Central memory CD8-positive, alpha-beta T cell (primary cell): Measurements from ENCODE around the gene SMURF1.

ENCODE experiments used
- ATAC-seq: fragments of 150-1000 bp; cut with Tn5 transposase; replicated peaks from 2 replicates; pipeline ENCODE4 v1.10.0; 2022; ENCODE audit warnings: mild to moderate bottlenecking, moderate FRiP score, moderate number of reproducible peaks; ENCODE audit not compliant: poor library complexity, severe bottlenecking; ENCODE audit errors: extremely low read depth
- DNase-seq, 2 donors: peaks; one replicate each; pipeline ENCODE4 v3.0.0; 2021; ENCODE audit warnings: low spot score in 2 of 2
- H3K27ac Mint-ChIP-seq: one replicate; pipeline ENCODE4 v1.8.0; 2022; ENCODE audit warnings: low read depth, mild to moderate bottlenecking, moderate library complexity, mixed read lengths
- H3K27me3 Mint-ChIP-seq: one replicate; pipeline ENCODE4 v1.8.0; 2022; ENCODE audit warnings: mixed read lengths
- H3K36me3 Mint-ChIP-seq: one replicate; pipeline ENCODE4 v1.8.0; 2022; ENCODE audit warnings: mild to moderate bottlenecking, moderate library complexity, mixed read lengths; ENCODE audit not compliant: insufficient read depth
- H3K4me1 Mint-ChIP-seq: one replicate; pipeline ENCODE4 v1.8.0; 2022; ENCODE audit warnings: mixed read lengths
- H3K4me3 Mint-ChIP-seq: one replicate; pipeline ENCODE4 v1.8.0; 2022; ENCODE audit warnings: mild to moderate bottlenecking, moderate library complexity, mixed read lengths
- H3K9me3 Mint-ChIP-seq: one replicate; pipeline ENCODE4 v1.8.0; 2022; ENCODE audit warnings: mixed read lengths

Gene SMURF1

GRCh38 chr7:99098286-99098823, 45.6 kb downstream of the SMURF1 start:
- H3K27me3 Mint-ChIP-seq, result no peaks in the 10 kb centered on the region
- peaks cover 39% of the 10 kb centered on the region for H3K4me1 Mint-ChIP-seq
- DNase-seq, result no peak
- H3K4me3 Mint-ChIP-seq, result no peak overlapping the region
- ATAC-seq, result no peak
- peaks cover 8% of the 10 kb centered on the region for H3K36me3 Mint-ChIP-seq
- H3K9me3 Mint-ChIP-seq, result no peaks in the 10 kb centered on the region
- H3K27ac Mint-ChIP-seq, result no peak overlapping the region

DNA sequence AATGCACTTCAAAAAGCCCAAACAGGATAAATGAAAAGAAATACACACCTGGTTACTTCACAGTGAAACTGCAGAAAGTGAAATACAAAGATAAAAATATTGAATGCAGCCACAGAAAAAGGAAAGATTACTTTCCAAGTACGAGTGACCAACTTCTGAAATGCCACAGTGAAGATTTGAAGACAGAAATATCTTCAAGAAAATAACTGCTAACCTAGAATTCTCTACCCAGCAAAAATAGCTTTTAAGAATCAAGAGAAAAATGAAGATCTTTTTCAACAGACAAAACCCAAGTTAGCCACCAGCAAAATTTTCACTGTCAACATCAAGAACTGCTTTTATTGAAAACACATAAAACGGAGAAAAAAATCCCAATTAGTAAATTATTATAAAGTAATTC, 46.2 kb downstream of the SMURF1 start:
- DNase-seq (no peak), ATAC-seq (no peak)
- Mint-ChIP-seq H3K27ac (no peak overlapping the region), H3K36me3 (peaks cover 8% of the 10 kb centered on the region), H3K27me3 (no peaks in the 10 kb centered on the region), H3K9me3 (no peaks in the 10 kb centered on the region), H3K4me1 (peaks cover 39% of the 10 kb centered on the region), H3K4me3 (no peak overlapping the region)

- ATAC-seq, result no peak
- H3K27ac Mint-ChIP-seq, result no peak overlapping the region
Measured at GRCh38 chr7:99096124-99096887, 47.6 kb downstream of the SMURF1 start.

DNA sequence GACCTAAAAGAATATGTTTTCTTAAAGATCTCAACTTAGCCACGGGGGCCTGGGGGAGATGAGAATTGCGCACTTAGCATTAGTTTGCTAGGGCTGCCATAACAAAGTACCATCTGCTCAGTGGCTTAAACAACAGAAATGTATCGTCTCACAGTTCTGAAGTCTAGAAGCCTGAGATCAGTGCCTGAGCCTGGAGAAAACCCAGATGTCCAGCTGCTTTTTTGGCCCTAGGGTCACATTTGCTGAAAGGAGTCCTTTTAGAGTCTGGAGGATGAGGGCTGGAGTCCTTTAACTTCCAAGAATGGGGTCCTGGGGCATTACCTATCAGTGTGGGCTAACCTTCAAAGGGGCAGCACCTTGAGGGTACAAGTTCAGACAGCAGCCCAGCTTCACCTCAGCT, 48.2 kb downstream of the SMURF1 start:
- H3K4me1 Mint-ChIP-seq, result peaks cover 51% of the 10 kb centered on the region
- H3K9me3 Mint-ChIP-seq, result no peaks in the 10 kb centered on the region
- H3K4me3 Mint-ChIP-seq, result no peak overlapping the region
- H3K27ac Mint-ChIP-seq, result no peak overlapping the region
- no peak for ATAC-seq
- DNase-seq, result no peak
- peaks cover 6% of the 10 kb centered on the region for H3K36me3 Mint-ChIP-seq
- H3K27me3 Mint-ChIP-seq, result no peaks in the 10 kb centered on the region

More at GRCh38 chr7:99096124-99096887, 47.6 kb downstream of the SMURF1 start:
- peaks cover 50% of the 10 kb centered on the region for H3K4me1 Mint-ChIP-seq
- no peaks in the 10 kb centered on the region for H3K9me3 Mint-ChIP-seq
- no peaks in the 10 kb centered on the region for H3K27me3 Mint-ChIP-seq
- H3K4me3 Mint-ChIP-seq, result no peak overlapping the region
- H3K36me3 Mint-ChIP-seq, result peaks cover 6% of the 10 kb centered on the region
- DNase-seq, result no peak

- ATAC-seq, result no peak
- DNase-seq, result no peak
- Mint-ChIP-seq H3K27ac (no peak overlapping the region), H3K4me3 (no peak overlapping the region), H3K27me3 (no peaks in the 10 kb centered on the region), H3K9me3 (no peaks in the 10 kb centered on the region), H3K4me1 (peaks cover 59% of the 10 kb centered on the region), H3K36me3 (peaks cover 3% of the 10 kb centered on the region)
Measured at GRCh38 chr7:99094401-99094800, 49.5 kb downstream of the SMURF1 start.

GRCh38 chr7:99092064-99092720, 51.7 kb downstream of the SMURF1 start:
- Mint-ChIP-seq H3K4me1 (peaks cover 47% of the 10 kb centered on the region), H3K27me3 (no peaks in the 10 kb centered on the region), H3K36me3 (peaks cover 4% of the 10 kb centered on the region), H3K27ac (no peak overlapping the region), H3K9me3 (no peaks in the 10 kb centered on the region), H3K4me3 (no peak overlapping the region)
- ATAC-seq (no peak), DNase-seq (no peak)

DNA sequence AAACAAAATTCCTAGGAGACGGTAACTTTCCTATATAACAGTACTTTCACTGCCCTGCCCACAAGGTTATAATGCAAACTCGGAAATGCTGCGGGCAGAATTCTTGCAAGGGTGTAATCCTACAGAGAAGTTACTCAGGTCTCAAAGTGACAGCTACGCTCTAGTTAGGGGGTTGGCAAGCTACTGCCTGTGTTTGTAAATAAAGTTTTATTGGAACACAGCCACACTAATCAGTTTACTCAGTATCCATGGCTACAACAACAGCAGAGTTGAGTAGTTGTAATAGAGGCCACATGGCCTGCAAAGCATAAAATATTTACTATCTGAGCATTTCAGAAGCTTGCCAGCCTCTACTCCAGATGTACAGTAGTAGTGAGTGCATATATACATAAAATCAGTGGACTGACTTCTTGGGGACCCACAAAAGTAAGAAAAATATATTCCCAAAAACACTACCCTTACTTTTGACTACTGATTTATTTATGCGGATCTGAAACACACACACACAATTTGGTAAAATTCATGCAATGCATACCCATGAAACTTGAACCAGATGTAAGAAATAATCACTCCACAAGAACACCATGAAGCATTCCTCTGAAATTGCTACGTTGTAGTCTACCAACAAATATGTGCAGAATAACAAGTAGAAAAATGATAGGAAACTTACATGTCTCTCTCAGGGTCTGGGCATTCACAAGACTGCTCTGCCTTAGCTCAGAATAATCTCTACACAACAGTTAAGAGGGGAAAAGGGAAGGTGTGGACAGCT, 53.0 kb downstream of the SMURF1 start:
- Mint-ChIP-seq H3K27ac (no peak overlapping the region), H3K36me3 (peaks cover 5% of the 10 kb centered on the region), H3K4me1 (peaks cover 36% of the 10 kb centered on the region), H3K9me3 (no peaks in the 10 kb centered on the region), H3K27me3 (no peaks in the 10 kb centered on the region), H3K4me3 (no peak overlapping the region)
- DNase-seq (no peak), ATAC-seq (no peak)

GRCh38 chr7:99089914-99090629, 53.8 kb downstream of the SMURF1 start:
- Mint-ChIP-seq H3K27ac (no peak overlapping the region), H3K4me3 (no peak overlapping the region), H3K4me1 (peaks cover 36% of the 10 kb centered on the region), H3K27me3 (no peaks in the 10 kb centered on the region), H3K36me3 (peaks cover 6% of the 10 kb centered on the region), H3K9me3 (no peaks in the 10 kb centered on the region)
- no peak for DNase-seq
- no peak for ATAC-seq

DNA sequence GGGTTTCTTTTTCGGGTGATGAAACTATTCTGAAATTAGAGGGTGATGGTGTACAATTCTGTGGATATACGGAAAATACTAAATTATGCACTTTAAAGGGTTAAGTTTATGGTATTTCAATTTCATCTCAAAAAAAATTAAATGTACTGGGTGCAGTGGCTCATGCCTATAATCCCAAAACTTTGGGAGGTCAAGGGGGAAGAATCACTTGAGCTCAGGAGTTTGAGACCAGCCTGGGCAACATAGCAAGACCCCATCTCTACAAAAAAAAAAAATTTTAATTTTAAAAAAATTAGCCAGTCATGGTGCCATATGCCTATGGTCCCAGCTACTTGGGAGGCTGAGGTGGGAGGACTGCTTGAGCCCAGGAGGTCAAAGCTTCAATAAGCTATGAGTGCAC, 57.0 kb downstream of the SMURF1 start:
- Mint-ChIP-seq H3K9me3 (no peaks in the 10 kb centered on the region), H3K36me3 (peaks cover 9% of the 10 kb centered on the region), H3K4me3 (no peak overlapping the region), H3K27ac (no peak overlapping the region), H3K27me3 (no peaks in the 10 kb centered on the region), H3K4me1 (peaks cover 34% of the 10 kb centered on the region)
- no peak for DNase-seq
- ATAC-seq, result no peak

- H3K4me1 Mint-ChIP-seq, result peaks cover 30% of the 10 kb centered on the region
- H3K9me3 Mint-ChIP-seq, result no peaks in the 10 kb centered on the region
- no peak overlapping the region for H3K27ac Mint-ChIP-seq
- DNase-seq (no peak), ATAC-seq (no peak)
- no peaks in the 10 kb centered on the region for H3K27me3 Mint-ChIP-seq
- H3K4me3 Mint-ChIP-seq, result no peak overlapping the region
- H3K36me3 Mint-ChIP-seq, result peaks cover 9% of the 10 kb centered on the region
Measured at GRCh38 chr7:99086532-99086931, 57.4 kb downstream of the SMURF1 start.

DNA sequence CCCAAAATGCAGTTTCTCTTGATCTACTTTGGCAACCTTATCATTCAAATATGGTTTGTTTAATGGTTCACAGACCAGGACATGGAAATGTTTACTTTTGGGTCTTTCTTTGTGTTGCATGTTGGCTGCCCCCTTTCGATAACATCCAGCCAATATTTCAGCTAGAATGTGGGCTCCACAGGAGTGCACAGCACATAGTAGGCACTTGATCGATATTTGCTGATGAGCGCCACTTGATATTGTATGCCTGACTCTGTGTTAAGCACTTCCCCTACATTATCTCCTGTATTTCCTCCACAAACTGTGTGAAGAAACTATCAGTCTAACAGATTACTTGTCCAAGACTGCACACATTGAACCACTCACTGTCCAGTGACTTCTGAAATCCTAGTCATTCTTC, 60.2 kb downstream of the SMURF1 start:
- DNase-seq (no peak), ATAC-seq (no peak)
- no peak overlapping the region for H3K4me3 Mint-ChIP-seq
- no peaks in the 10 kb centered on the region for H3K27me3 Mint-ChIP-seq
- no peaks in the 10 kb centered on the region for H3K9me3 Mint-ChIP-seq
- no peak overlapping the region for H3K27ac Mint-ChIP-seq
- peaks cover 9% of the 10 kb centered on the region for H3K36me3 Mint-ChIP-seq
- peaks cover 36% of the 10 kb centered on the region for H3K4me1 Mint-ChIP-seq

DNA sequence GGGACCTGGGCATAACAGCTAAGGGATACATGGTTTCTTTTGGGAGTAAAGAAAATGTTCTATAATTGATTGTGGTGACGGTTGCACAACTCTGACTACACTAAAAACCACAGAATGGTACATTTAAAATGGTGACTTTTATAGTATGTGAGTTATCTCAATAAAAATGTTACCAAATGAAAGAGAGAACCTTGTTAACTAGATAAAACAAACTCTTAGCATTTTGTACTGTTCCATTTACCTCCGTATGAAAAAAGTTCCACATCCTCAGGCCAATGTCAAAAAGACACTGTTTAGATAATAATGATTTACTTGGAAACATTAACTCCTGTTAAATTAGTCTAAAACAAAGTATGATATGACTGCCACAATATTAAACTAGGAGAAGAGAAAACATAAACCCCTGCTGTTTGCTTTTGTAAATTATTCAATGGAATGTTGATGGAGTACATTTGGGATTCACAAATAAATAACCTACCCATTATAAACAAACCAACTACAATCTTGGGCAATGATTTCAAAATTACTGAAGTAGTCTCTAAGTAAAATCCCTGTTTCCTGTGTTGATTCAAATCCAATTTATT, 60.7 kb downstream of the SMURF1 start:
- DNase-seq, result no peak
- H3K4me1 Mint-ChIP-seq, result peaks cover 36% of the 10 kb centered on the region
- H3K27me3 Mint-ChIP-seq, result no peaks in the 10 kb centered on the region
- no peak overlapping the region for H3K27ac Mint-ChIP-seq
- H3K36me3 Mint-ChIP-seq, result peaks cover 5% of the 10 kb centered on the region
- no peak for ATAC-seq
- no peak overlapping the region for H3K4me3 Mint-ChIP-seq
- H3K9me3 Mint-ChIP-seq, result no peaks in the 10 kb centered on the region
